HUES64 (cell line): ENCODE results near the gene BCL2.
"Not testable (repeated sequence)": the region's sequence is repeated elsewhere in the genome, so short reads cannot be mapped to it uniquely, and the experiment has no call there.

Experiments
- H3K27ac ChIP-seq: 2 replicates; pipeline ENCODE4 v1.7.0; 2013; ENCODE audit warnings: low read depth, low read length, inconsistent platforms
- H3K27me3 ChIP-seq: 2 replicates; pipeline ENCODE4 v1.6.1; 2013; ENCODE audit warnings: mild to moderate bottlenecking, low read length; ENCODE audit not compliant: insufficient read depth
- H3K36me3 ChIP-seq: 2 replicates; pipeline ENCODE4 v1.6.1; 2013; ENCODE audit warnings: mild to moderate bottlenecking, low read length; ENCODE audit not compliant: insufficient read depth
- H3K4me1 ChIP-seq: 2 replicates; pipeline ENCODE4 v1.6.1; 2013; ENCODE audit warnings: mild to moderate bottlenecking, low read length, moderate library complexity; ENCODE audit not compliant: insufficient read depth
- H3K4me3 ChIP-seq: 2 replicates; pipeline ENCODE4 v1.5.1; 2013; ENCODE audit warnings: mild to moderate bottlenecking, low read length, moderate library complexity
- H3K9ac ChIP-seq: 2 replicates; pipeline ENCODE4 v1.6.1; 2013; ENCODE audit warnings: mild to moderate bottlenecking, low read depth, low read length
- H3K9me3 ChIP-seq: 2 replicates; pipeline ENCODE4 v1.6.1; 2013; ENCODE audit warnings: low read depth, low read length; ENCODE audit not compliant: insufficient read depth
- WGBS: fragments of 150-250, 120-280 bp; methylation state at CpG from one replicate; pipeline ENCODE4 v1.1.7; 2013; ENCODE audit warnings: missing lambda C conversion rate; 5-methylcytosine and 5-hydroxymethylcytosine counted together

BCL2 gene

DNA sequence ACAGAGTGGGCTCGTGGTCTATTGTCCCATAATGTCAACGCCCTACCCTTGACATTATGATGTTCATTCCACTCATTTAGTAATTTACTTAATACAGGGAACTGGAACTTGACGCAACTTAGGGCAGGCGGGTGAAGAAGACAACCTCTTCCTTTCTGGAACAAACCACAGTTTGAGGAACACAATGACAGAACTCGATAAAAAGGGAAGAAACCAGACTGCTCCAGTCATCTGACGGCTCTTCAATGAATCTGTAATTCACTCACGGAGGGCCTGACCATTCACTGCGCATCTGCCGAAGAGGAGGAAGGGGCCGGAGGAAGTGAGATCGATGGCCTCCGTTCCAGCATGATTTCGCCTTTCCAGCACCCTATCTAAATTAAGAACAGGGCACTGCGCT lies 83.2 kb downstream of the BCL2 start:
- Histone ChIP-seq H3K27ac (no peak overlapping the region), H3K4me1 (peaks cover 22% of the 10 kb centered on the region), H3K36me3 (no peaks in the 10 kb centered on the region), H3K4me3 (no peak overlapping the region), H3K27me3 (no peaks in the 10 kb centered on the region), H3K9me3 (no peaks in the 10 kb centered on the region), H3K9ac (no peak overlapping the region)
- 94% methylated on average over 14 of the region's 14 CpGs for WGBS

DNA sequence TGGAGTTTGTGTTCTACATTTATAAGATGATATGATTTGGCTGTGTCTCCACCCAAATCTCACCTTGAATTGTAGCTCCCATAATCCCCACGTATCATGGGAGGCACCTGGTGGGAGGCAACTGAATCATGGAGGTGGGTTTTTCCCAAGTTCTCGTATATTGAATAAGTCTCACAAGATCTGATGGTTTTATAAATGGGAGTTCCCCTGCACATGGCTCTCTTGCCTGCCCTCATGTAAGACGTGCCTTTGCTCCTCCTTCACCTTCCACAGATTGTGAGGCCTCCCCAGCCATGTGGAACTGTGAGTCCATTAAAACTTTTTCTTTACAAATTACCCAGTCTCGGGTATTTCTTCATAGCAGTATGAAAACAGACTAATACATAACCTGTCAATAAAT lies 83.6 kb downstream of the BCL2 start:
- H3K36me3 ChIP-seq, H3K9me3 ChIP-seq, H3K27me3 ChIP-seq, H3K4me3 ChIP-seq, H3K27ac ChIP-seq, H3K9ac ChIP-seq: not testable (repeated sequence)
- H3K4me1 ChIP-seq = peaks cover 22% of the 10 kb centered on the region
- WGBS = 97% methylated on average over 4 of the region's 4 CpGs

DNA sequence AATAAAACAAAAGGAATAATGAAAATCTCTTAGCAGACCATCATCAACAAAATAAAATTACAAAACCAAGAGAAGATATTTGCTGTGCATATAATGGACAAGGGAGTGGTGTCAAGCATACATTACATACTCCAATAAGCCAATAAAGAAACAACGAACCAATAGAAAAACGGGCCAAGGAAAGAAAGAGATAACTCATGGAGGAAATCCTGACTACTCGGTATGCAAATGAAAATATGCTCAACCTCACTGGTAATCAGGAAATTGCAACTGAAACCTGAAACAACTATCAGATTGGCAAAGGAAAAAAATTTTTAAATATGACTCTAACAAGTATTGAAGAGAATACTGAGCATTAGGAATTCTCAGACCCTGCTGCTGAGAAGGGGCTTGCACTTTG lies 84.7 kb downstream of the BCL2 start:
- H3K9ac ChIP-seq = no peak overlapping the region
- no peak overlapping the region for H3K4me3 ChIP-seq
- H3K36me3 ChIP-seq = no peaks in the 10 kb centered on the region
- no peaks in the 10 kb centered on the region for H3K9me3 ChIP-seq
- WGBS = 94% methylated on average over 3 of the region's 3 CpGs
- peaks cover 22% of the 10 kb centered on the region for H3K4me1 ChIP-seq
- no peaks in the 10 kb centered on the region for H3K27me3 ChIP-seq
- H3K27ac ChIP-seq = no peak overlapping the region

DNA sequence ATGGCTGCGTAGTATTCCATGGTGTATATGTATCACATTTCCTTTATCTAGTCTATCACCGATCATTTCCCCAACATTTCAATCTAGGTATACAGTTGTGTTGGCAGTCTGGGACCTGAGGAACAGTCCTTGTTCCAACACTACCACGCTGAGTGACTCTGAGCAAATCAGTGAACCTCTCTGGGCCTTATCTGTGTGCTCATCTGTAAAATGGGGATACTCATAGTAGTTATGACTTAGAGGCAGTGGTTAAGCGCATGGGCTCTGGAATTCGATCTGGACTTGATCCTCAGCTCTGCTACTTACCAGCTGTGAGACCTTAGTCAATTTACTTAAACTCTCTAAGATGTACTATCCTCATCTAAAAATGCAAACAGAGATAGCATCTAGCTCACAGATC lies 85.1 kb downstream of the BCL2 start:
- Histone ChIP-seq H3K27ac (no peak overlapping the region), H3K9me3 (no peaks in the 10 kb centered on the region), H3K4me3 (no peak overlapping the region), H3K9ac (no peak overlapping the region), H3K36me3 (no peaks in the 10 kb centered on the region), H3K4me1 (peaks cover 22% of the 10 kb centered on the region), H3K27me3 (no peaks in the 10 kb centered on the region)
- 99% methylated on average over 3 of the region's 5 CpGs for WGBS

DNA sequence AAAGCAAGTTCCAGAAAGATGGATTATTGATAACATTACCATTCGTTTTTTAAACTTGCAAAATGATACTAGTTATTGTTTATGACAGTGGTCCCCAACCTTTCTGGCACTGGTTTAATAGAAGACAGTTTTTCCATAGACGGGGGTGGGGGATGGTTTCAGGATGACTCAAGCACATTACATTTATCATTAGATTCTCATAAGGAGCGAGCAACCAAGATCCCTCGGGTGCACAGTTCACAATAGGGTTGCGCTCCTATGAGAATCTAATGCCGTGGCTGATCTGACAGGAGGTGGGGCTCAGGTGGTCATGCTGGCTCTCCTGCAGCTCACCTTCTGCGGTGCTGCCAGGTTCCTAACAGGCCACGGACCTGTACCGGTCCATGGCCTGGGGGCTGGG lies 86.2 kb downstream of the BCL2 start:
- H3K9ac ChIP-seq = no peak overlapping the region
- no peaks in the 10 kb centered on the region for H3K9me3 ChIP-seq
- peaks cover 13% of the 10 kb centered on the region for H3K4me1 ChIP-seq
- no peak overlapping the region for H3K4me3 ChIP-seq
- no peaks in the 10 kb centered on the region for H3K36me3 ChIP-seq
- H3K27me3 ChIP-seq = no peaks in the 10 kb centered on the region
- H3K27ac ChIP-seq = no peak overlapping the region
- WGBS = 91% methylated on average over 8 of the region's 9 CpGs

DNA sequence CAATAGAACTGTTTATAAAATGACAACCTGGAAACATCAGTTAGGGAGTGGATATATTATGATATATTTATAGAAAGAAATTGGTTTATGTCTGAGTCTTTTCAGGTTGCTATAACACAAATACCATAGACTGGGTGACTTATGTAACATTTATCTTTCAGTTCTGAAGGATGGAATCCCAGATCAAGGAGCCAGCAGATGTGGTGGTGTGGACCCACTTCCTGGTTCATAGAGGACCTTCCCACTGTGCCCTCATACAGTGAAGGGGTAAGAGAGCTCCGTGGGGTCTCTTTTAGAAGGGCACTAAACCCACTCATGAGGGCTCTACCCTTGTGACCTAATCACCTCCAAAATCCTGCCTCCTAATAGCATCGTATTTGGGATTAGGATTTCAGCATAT lies 86.7 kb downstream of the BCL2 start:
- WGBS = 71% methylated on average over 1 of the region's 2 CpGs
- H3K9ac ChIP-seq = no peak overlapping the region

DNA sequence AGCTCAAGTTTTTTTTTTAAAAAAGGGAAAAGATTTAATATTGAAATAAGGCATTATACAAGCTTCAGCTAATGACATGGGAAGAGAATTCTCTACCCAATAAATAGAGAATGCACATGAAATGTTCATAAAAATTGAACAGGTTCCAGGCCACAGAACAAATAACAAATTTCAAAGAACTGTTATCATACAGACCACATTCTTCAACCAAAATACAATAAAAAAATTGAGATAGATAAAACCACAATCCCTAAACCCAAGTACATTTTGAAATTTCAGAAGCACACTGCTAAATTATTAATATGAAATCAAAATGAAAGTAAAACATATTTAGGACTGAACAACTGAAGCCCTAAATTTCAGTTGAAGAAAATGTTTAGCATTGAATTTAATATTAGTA lies 89.6 kb downstream of the BCL2 start:
- Histone ChIP-seq H3K36me3 (no peaks in the 10 kb centered on the region), H3K4me1 (no peaks in the 10 kb centered on the region), H3K27me3 (no peaks in the 10 kb centered on the region), H3K9me3 (no peaks in the 10 kb centered on the region), H3K27ac (no peak overlapping the region), H3K9ac (no peak overlapping the region), H3K4me3 (no peak overlapping the region)

More for the DNA sequence above, 86.7 kb downstream of the BCL2 start:
- Histone ChIP-seq H3K27ac (no peak overlapping the region), H3K36me3 (no peaks in the 10 kb centered on the region), H3K27me3 (no peaks in the 10 kb centered on the region), H3K9me3 (no peaks in the 10 kb centered on the region), H3K4me1 (peaks cover 8% of the 10 kb centered on the region), H3K4me3 (no peak overlapping the region)

DNA sequence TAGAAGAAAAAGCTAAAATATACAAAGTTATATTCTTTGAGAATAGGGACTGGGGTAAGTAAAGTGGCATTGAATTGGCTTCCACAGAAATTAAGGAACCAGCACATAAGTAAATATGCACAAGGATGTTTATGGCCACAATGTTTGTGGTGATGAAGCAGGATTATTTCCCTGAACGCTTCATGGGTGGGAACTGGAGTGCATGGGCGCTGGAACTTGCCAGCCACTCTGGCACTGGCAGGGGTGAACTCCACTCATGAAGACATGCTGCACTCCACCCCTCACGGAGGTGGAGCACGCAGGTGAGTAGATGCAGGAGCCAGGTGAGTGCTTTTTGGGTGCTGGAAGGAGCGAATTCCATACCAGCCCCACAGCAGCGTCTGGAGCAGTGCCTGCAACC lies 94.1 kb downstream of the BCL2 start:
- 97% methylated on average over 6 of the region's 6 CpGs for WGBS

DNA sequence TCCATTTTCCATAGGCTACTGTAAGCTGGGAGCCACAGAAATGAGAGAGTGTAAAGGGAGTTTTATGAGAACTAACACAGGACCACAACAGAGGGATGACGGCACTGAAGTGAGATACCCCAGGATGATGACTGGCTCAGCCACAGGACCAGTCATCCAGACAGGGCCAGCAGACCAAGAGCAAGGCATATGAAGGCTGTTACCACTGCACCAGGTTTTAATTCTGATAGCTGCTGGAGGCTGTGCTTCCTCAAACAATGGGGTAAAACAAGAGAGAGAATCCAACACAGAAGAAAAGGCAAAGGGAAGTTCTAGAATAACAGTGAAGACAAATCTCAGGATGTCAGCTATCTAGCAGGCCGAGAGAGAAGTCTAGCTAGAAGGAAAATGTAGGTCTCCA lies 94.9 kb downstream of the BCL2 start:
- H3K4me1 ChIP-seq = no peaks in the 10 kb centered on the region
- no peaks in the 10 kb centered on the region for H3K36me3 ChIP-seq
- H3K4me3 ChIP-seq = no peak overlapping the region
- H3K27me3 ChIP-seq = no peaks in the 10 kb centered on the region
- no peak overlapping the region for H3K9ac ChIP-seq
- H3K27ac ChIP-seq = no peak overlapping the region
- 92% methylated on average over 2 of the region's 2 CpGs for WGBS
- H3K9me3 ChIP-seq = no peaks in the 10 kb centered on the region

More for the DNA sequence above, 94.1 kb downstream of the BCL2 start:
- Histone ChIP-seq H3K27ac (no peak overlapping the region), H3K4me3 (no peak overlapping the region), H3K36me3 (no peaks in the 10 kb centered on the region), H3K9me3 (no peaks in the 10 kb centered on the region), H3K9ac (no peak overlapping the region), H3K4me1 (no peaks in the 10 kb centered on the region), H3K27me3 (no peaks in the 10 kb centered on the region)

DNA sequence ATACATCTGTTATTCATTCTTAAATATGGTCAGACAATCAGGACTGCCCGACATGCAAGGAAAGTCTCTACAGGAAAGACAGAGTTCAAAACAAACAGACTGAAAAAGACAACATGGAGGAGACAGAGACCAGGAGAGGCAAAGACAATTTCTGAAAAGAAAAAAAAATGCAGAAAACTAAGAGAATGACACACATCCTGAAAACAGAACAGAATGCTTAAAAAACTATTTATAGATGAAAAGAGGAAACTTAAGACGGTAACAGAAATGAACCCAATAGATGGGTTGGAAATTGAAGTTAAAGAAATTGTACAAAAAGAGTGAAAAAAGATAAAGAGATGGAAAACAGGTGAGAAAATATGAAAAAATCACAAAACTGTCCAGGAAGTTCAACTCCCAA lies 95.7 kb downstream of the BCL2 start:
- WGBS = 98% methylated on average over 2 of the region's 2 CpGs
- no peak overlapping the region for H3K9ac ChIP-seq
- no peaks in the 10 kb centered on the region for H3K27me3 ChIP-seq
- H3K36me3 ChIP-seq = no peaks in the 10 kb centered on the region
- no peak overlapping the region for H3K27ac ChIP-seq
- no peaks in the 10 kb centered on the region for H3K9me3 ChIP-seq
- H3K4me3 ChIP-seq = no peak overlapping the region
- no peaks in the 10 kb centered on the region for H3K4me1 ChIP-seq

DNA sequence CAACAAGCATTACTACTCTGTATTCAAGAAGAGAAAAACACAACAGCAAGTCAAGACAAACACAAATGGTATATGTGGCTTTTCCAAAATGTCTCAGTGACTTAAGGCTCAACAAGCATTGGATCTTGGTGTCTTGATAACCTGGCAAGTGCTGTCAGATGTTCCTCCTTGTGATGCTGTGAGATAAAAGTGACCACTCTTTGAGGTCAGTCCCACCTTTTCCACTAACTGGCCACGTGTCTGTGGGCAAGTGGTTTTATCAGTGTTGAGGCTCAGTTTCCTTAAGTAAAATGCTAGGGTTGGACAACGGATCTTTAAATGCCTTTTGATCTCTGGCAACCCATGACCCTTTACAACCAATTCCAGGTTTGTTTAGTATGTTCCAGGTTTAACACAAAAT lies 98.7 kb downstream of the BCL2 start:
- no peak overlapping the region for H3K9ac ChIP-seq
- no peaks in the 10 kb centered on the region for H3K4me1 ChIP-seq
- no peak overlapping the region for H3K4me3 ChIP-seq
- H3K9me3 ChIP-seq = no peaks in the 10 kb centered on the region
- H3K27ac ChIP-seq = no peak overlapping the region
- no peaks in the 10 kb centered on the region for H3K36me3 ChIP-seq
- H3K27me3 ChIP-seq = no peaks in the 10 kb centered on the region
- WGBS = 90% methylated on average over 1 of the region's 2 CpGs

DNA sequence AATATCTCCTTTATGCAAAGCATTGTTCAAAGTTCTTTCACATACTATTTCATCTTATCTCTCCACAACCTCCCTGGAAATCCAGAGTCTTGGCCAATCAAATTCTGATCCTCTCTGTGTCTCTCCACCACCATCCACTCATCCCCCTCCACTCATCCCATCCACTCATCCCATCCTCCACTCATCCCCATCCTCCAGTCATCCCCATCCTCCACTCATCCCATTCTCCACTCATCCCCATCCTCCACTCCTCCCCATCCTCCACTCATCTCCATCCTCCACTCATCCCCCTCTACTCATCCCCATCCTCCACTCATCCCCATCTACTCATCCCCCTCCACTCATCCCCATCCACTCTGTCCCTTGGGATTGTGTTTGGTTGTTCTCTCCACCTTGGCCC lies 101.1 kb downstream of the BCL2 start:
- H3K4me3 ChIP-seq = no peak overlapping the region
- no peaks in the 10 kb centered on the region for H3K36me3 ChIP-seq
- H3K4me1 ChIP-seq = no peaks in the 10 kb centered on the region
- H3K27ac ChIP-seq = no peak overlapping the region
- no peaks in the 10 kb centered on the region for H3K9me3 ChIP-seq
- H3K9ac ChIP-seq = no peak overlapping the region
- no peaks in the 10 kb centered on the region for H3K27me3 ChIP-seq
